Measurements from ENCODE around the gene RAD51B. TPM values are rescaled to one million over a fixed set of nuclear protein-coding genes. Genes with fewer than 3 reads are reported as not detected.

The RAD51B gene
- total RNA-seq, 1 donor from 2014 or later = 3.3 TPM

- ATAC-seq (no peak), DNase-seq (ENCODE audit: low spot score) (no peak)
These were observed 409.1 kb downstream of the RAD51B start for GRCh38 chr14:68228656-68229055.

- ATAC-seq = peak; percentile 83
- peak; percentile 71 for DNase-seq (ENCODE audit: low spot score)
These were observed 410.0 kb downstream of the RAD51B start for GRCh38 chr14:68229423-68230100.

DNA sequence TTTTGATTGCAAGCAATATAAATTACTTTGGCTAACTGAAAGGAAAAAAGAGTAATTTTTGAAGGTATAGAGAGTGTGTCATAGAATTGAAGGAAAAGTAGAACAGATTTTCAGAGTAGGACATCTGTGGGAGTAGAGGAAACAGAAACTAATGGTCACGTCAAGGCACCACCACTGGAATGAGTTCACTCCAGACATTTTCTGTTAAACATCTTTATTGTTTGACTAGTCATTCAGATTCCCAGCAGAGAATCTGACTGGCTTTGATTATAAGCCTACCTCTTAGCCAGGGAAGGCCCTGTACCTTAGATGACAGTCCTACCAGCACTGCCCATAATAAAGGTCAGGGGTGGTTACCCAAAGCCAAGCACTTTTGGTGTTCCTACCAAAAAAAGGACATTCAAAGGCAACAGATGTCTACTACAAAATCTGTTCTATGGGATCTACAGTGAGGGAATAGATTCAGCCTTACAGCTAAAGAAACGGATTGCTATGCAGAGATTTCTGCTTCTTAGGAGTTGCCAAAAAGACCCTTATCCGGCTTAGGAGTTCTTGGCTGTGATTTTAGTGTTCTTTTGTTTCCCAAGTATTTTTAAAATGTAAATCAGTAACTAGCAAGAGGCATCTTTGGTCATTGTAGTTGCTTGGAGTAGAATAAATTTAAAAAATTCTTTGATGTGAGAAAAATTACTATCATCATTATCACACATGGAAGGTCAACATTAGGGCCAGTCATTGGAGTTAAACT lies 410.8 kb downstream of the RAD51B start:
- no peak for ATAC-seq
- no peak for DNase-seq (ENCODE audit: low spot score)

DNA sequence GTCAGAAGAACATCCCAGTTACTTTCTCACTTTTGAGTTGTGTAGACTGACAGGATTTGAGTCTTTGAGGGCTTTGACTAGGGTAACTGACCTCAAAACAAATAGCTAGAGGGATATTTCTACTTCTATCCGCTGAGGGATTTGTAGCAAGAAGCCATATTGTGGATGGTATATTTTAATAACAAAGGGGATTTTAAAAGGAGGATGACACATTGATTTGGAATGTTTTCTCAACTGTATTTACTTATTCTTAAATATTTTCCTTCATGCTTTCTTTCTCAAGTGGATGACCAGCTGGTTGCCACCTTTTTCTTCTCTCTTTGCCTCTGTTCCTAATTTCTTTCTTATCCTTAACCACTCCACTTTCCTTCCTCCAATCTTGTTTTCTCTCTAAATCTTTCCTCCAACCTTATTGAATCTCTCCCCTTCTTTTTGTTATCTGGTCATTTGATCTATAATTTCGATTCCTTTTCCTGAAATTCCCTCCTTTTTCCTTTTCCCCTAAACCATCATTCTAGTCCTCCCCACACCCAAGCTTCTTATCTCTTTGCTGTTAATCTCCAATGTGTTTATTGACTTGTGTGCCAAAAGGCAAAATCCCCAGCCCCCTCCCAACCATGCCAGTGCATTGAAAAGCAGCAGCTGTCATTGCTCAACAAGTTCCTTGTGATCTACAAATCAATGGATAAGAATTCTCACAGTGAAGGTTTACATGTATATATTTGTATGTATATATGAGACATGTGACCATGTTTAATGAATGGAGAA lies 411.6 kb downstream of the RAD51B start:
- peak; percentile 15 for ATAC-seq
- DNase-seq (ENCODE audit: low spot score) = peak; percentile 59

DNA sequence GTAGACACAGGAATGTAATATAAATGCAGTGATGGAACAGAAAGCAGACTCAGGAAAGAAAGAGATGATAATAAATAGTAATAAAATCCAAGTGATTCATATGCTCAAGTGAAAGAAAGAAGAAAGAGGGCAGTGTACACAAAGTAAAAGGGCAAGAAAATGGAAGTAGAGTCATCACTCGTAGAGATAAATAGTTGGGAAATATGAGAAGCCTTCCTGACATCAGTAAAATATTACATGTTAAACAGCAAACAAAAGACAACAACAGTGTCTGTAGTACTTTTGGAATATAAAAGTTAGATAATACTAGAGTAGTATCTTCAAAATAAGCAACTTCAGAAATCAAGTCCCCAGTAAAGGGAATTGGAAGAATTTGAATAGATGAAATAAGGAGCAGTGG lies 412.3 kb downstream of the RAD51B start:
- ATAC-seq (no peak), DNase-seq (ENCODE audit: low spot score) (no peak)

GRCh38 chr14:68232300-68233055 lies 412.9 kb downstream of the RAD51B start:
- ATAC-seq = peak; percentile 84
- peak; percentile 69 for DNase-seq (ENCODE audit: low spot score)

GRCh38 chr14:68233101-68233784 lies 413.7 kb downstream of the RAD51B start:
- no peak for DNase-seq (ENCODE audit: low spot score)
- ATAC-seq = no peak

- ATAC-seq (no peak), DNase-seq (ENCODE audit: low spot score) (no peak)
These were observed 414.7 kb downstream of the RAD51B start for GRCh38 chr14:68234101-68234905.

- ATAC-seq (no peak), DNase-seq (ENCODE audit: low spot score) (no peak)
These were observed 415.4 kb downstream of the RAD51B start for GRCh38 chr14:68235011-68235410.

DNA sequence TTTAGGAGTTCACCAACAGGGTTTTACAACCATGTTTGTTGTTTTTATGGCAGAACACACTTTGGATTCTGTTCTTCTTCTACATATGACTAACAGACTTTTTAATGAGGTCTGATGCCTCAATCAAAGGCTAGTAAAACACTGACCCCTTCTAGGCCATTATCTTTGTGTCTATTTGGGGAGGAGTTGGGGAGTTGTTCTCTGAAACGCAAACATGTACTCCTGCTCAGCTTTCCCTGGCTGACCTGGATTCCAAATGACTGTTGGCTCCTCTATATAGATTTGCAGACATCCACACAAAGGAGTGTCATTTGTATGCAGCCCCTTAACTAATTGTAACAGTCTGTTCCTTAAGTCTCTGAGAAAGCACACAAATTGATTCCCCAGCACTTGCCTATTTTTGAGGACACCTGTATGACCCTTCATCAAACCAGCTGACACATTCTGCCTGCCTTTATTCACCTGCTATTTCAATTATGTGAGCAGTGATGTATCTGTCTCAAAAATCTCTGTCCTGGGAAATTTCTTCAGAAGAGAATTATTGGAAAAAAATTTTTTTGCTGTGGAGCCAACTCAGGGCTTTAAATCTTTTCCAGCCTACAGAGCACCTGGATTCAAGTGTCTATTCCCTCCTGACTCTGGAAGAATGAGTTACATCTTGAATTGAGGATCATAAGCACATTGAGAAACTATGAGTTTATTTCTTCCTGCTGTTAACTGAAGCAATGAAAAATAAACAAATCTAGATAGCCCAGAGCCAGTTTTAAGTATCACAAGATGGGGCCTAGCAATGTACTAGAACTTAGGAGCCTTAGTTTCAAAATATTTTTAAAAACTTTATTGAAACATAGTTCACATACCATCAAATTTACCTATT lies 417.2 kb downstream of the RAD51B start:
- ATAC-seq (peak; percentile 68), DNase-seq (ENCODE audit: low spot score) (no peak)

DNA sequence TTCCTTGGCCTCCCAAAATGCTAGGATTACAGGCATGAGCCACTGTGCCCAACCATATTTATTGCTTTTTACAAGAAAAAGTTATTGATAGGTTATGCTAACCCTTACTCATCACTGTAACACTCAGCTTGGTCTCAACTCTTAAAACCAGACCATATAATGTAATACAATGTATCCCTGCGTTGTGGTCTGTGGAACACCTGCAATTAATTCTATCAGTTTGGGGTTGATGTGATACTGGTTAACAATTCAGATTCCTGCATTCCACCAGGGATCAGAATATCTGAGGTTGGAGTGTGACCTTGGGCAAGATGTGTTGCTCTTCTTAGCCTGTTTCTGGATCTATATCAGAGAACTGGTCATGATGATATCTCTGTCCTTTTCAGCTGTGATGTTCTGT lies 419.0 kb downstream of the RAD51B start:
- DNase-seq (ENCODE audit: low spot score) = no peak
- no peak for ATAC-seq

GRCh38 chr14:68238976-68239375 lies 419.4 kb downstream of the RAD51B start:
- DNase-seq (ENCODE audit: low spot score) (no peak), ATAC-seq (no peak)

GRCh38 chr14:68239988-68240771 lies 420.6 kb downstream of the RAD51B start:
- DNase-seq (ENCODE audit: low spot score) (no peak), ATAC-seq (no peak)

- DNase-seq (ENCODE audit: low spot score) = no peak
- no peak for ATAC-seq
These were observed 422.4 kb downstream of the RAD51B start for GRCh38 chr14:68241862-68242487.

GRCh38 chr14:68243450-68244010 lies 424.0 kb downstream of the RAD51B start:
- no peak for ATAC-seq
- no peak for DNase-seq (ENCODE audit: low spot score)

GRCh38 chr14:68244262-68244980 lies 424.8 kb downstream of the RAD51B start:
- no peak for DNase-seq (ENCODE audit: low spot score)
- ATAC-seq = no peak

Data from left lobe of liver (tissue), 2 donors.